ENCODE data around the gene SARDH.

Gene SARDH

DNA sequence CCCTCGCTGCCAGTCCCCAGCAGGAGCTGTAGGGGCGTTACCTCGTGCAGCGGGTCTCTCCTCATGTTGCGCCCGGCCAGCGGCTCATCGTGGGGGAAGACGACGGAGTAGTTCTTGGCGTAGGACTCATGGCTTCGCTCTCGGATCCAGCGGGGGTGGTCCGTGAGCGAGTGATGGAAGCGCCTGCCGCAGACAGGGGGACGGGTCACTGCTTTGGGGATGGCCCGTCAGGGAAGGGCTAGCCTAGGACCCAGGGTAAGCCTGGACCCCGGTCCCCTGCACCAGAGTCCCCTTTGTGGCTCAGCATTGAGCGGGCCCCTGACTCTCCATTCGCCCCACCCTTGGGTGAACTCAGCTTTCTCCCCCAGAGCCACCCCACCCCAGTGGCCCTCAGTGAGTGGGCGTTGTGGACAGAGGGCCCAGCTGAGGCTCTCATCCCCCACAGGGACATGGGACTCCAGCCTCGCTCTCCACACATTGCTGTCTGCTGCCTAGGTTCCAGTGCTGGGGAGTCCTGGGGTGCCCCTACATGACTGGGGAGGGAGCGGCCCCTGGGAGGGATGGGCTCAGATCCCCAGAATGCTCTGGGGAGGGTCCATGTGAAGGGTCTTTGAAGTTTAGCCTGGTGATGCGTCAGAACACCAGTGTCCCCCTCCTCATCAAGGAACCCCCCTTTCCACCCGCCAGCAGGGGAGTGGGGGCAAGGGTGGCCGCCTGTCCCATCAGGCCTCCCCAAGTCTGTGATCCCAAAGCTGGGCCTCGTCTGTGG lies 29.7 kb downstream of the SARDH start:
- no peak overlapping the region for H3K4me3 ChIP-seq (replicated peaks; ENCODE audit: low read depth, low read length)
- TF ChIP-seq, protein P1, sequence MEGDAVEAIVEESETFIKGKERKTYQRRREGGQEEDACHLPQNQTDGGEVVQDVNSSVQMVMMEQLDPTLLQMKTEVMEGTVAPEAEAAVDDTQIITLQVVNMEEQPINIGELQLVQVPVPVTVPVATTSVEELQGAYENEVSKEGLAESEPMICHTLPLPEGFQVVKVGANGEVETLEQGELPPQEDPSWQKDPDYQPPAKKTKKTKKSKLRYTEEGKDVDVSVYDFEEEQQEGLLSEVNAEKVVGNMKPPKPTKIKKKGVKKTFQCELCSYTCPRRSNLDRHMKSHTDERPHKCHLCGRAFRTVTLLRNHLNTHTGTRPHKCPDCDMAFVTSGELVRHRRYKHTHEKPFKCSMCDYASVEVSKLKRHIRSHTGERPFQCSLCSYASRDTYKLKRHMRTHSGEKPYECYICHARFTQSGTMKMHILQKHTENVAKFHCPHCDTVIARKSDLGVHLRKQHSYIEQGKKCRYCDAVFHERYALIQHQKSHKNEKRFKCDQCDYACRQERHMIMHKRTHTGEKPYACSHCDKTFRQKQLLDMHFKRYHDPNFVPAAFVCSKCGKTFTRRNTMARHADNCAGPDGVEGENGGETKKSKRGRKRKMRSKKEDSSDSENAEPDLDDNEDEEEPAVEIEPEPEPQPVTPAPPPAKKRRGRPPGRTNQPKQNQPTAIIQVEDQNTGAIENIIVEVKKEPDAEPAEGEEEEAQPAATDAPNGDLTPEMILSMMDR (IDR thresholded peaks at IDR 0.05; ENCODE audit: low read depth, low read length, missing control alignments): no peak
- DNase-seq (ENCODE audit: extremely low read depth, low read depth): no peak

DNA sequence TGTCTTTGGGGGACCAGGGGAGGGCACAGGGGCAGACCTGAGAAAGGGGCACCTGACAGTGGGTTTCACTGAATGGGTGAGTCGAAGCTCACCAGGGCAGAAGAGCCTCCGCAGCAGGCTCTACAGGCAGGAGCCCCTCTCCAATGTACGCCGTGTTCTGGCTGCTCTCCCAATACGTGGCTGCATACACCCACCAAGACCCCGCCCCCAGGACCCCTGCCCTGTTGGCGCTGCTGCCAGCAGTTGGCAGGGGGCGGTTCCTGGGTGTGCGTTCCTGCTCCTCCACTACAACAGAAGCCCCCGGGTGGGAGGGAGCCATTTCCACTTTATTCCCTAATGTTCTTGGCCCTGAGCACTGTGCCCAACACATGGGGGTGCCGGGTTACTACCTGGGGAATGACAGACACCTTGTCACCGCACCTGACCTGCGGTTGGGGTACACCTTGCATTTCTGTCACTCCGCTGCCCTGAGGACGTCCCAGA lies 30.3 kb downstream of the SARDH start:
- H3K4me3 ChIP-seq (replicated peaks; ENCODE audit: low read depth, low read length): no peak overlapping the region
- DNase-seq (ENCODE audit: extremely low read depth, low read depth): no peak
- TF ChIP-seq, protein P1 (IDR thresholded peaks at IDR 0.05; ENCODE audit: low read depth, low read length, missing control alignments): no peak

DNA sequence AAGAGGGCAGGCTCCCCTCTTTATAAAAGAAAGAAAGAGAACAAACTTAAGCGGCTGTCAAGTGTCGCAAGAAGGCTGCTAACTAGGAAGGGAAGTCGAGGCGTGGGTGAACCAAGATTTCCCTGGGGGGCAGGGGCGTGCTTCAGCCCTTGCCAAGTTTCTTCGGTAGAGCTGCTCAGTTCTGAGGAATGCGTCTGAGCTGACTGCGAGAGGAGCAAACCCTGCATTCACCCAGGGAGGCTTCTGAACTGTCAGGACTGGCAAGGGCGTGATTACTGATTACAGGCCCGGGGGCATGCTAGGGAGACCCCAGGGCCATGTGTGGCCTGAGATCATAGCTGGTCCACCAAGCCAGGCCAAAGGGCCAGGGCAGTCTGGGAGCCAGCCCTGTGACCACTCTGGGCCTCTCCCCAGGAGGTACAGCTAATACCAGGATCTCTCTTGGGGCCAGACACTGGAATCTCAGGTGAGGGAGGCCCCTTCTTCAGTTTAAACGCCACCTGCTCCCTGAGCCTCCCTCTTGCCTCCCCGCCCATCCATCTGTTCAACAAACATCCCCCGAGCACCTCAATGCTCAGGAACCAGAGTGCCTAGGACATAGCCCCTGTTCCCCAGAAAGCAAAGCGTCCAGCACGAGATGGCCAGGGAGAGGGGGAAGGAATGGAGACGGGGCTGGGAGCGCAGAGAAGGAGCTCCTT lies 30.9 kb downstream of the SARDH start:
- no peak overlapping the region for H3K4me3 ChIP-seq (replicated peaks; ENCODE audit: low read depth, low read length)
- DNase-seq (ENCODE audit: extremely low read depth, low read depth): no peak
- TF ChIP-seq, protein P1 (IDR thresholded peaks at IDR 0.05; ENCODE audit: low read depth, low read length, missing control alignments): no peak

DNA sequence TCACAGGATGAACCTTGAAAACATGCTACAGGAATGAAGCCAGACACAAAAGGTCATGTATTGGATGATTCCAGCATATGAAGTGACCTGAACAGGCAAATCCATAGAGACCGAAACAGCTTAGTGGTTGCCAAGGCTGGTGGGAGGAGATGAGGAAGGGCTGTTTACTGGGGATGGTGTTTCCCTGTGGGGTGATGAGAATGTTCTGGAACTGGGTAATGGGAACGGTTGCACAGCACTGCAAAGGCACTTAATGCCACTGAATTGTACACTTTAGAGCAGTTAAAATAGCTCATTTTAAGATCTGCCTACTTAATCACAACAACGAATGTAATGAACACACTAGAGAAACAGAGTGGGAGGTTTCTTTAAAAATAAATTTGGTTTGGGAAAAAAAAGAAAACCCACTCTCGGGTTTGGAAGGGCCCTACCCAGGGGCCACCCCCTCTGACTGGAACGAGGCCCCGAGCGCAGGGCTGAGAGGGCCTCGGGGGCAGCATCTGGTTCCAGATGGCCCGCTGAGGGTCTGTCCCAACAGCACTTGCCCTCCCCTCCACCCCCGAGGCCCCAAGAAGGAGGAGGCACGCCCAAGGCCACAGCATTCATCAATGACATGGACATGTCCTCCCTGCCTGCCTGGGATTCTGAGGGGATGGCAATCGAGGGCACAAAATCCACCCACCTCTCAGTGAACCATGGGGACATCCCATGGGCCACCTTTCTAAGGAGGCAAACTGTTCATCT lies 31.7 kb downstream of the SARDH start:
- TF ChIP-seq, protein P1 (IDR thresholded peaks at IDR 0.05; ENCODE audit: low read depth, low read length, missing control alignments): no peak
- no peak overlapping the region for H3K4me3 ChIP-seq (replicated peaks; ENCODE audit: low read depth, low read length)
- no peak for DNase-seq (ENCODE audit: extremely low read depth, low read depth)

DNA sequence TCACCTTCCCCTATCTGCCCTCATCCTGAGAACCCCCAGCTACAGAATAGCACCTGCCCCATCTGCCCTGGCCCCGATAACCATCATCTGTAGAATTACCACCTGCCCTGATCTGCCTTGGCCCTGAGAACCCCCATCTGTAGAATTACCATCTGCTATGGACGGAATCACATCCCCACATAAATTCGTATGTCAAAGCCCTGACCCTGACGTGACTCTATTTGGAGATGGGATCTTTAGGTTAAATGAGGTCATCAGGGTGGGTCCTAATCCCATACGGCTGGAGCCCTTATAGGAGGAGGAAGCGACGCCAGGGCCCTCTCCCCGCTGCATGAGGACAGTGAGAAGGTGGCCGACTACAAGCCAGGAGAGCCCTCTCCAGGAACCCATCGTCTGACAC lies 32.6 kb downstream of the SARDH start:
- H3K4me3 ChIP-seq (replicated peaks; ENCODE audit: low read depth, low read length): no peak overlapping the region
- TF ChIP-seq, protein P1 (IDR thresholded peaks at IDR 0.05; ENCODE audit: low read depth, low read length, missing control alignments): no peak
- no peak for DNase-seq (ENCODE audit: extremely low read depth, low read depth)

DNA sequence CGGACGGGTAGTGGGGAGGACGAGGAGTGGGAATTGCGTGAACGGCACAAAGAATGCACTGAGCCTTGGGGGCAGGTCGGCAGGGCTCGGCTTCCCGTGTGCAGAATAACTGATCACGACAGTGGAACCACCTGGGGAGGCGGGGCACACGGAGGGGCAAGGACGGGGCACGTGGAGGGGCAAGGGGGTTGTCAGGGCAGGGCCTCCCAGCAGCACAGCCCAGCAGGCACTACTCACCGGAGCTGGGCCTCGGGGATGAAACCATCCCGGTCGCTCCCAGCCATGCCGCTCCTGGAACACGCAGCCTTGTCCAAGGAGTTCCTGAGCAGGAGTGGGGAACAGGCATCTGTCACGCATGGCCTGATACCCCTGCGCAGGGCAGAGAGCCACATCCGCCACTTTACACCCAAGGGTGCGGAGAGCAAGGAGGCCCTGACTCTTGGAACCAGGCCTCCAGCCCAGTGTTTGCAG lies 33.4 kb downstream of the SARDH start:
- TF ChIP-seq, protein P1 (IDR thresholded peaks at IDR 0.05; ENCODE audit: low read depth, low read length, missing control alignments): no peak
- no peak for DNase-seq (ENCODE audit: extremely low read depth, low read depth)
- no peak overlapping the region for H3K4me3 ChIP-seq (replicated peaks; ENCODE audit: low read depth, low read length)

Data from HFF-Myc (cell line).